Neural progenitor cell (in vitro differentiated cells): ENCODE data around the gene NEURL1B. TPM values are rescaled to one million over a fixed set of nuclear protein-coding genes. Genes with fewer than 3 reads are reported as not detected.
"Not testable (repeated sequence)": the region's sequence is repeated elsewhere in the genome, so short reads cannot be mapped to it uniquely, and the experiment has no call there.

Experiments
- DNase-seq: peaks from one replicate; pipeline ENCODE4 v3.0.0-alpha.2; 2016; ENCODE audit warnings: low spot score
- H2AFZ ChIP-seq: fragments of 200-600 bp; sonication (generic); replicated peaks from 2 replicates; pipeline ENCODE4 v1.6.1; 2016; ENCODE audit warnings: antibody characterized with exemption
- H3F3A ChIP-seq: fragments of 200-600 bp; sonication (generic); 2 replicates; pipeline ENCODE4 v1.6.1; 2016; ENCODE audit warnings: antibody characterized with exemption, low read depth
- H3K27ac ChIP-seq: fragments of 200-600 bp; sonication (generic); 2 replicates; pipeline ENCODE4 v1.5.1; 2016; ENCODE audit warnings: mild to moderate bottlenecking
- H3K27me3 ChIP-seq: fragments of 200-600 bp; sonication (generic); 2 replicates; pipeline ENCODE4 v1.6.1; 2016; ENCODE audit warnings: mild to moderate bottlenecking, moderate library complexity
- H3K36me3 ChIP-seq: fragments of 200-600 bp; sonication (generic); 2 replicates; pipeline ENCODE4 v1.5.1; 2016
- H3K4me1 ChIP-seq: fragments of 200-600 bp; sonication (generic); 2 replicates; pipeline ENCODE4 v1.6.1; 2016; ENCODE audit warnings: mixed run types
- H3K4me2 ChIP-seq: fragments of 200-600 bp; sonication (generic); 2 replicates; pipeline ENCODE4 v1.6.1; 2016
- H3K4me3 ChIP-seq: fragments of 200-600 bp; sonication (generic); 2 replicates; pipeline ENCODE4 v1.5.1; 2016
- H3K79me2 ChIP-seq: fragments of 200-600 bp; sonication (generic); 2 replicates; pipeline ENCODE4 v1.6.1; 2016; ENCODE audit warnings: low read depth
- H3K9ac ChIP-seq: fragments of 200-600 bp; sonication (generic); 2 replicates; pipeline ENCODE4 v1.6.1; 2016
- H3K9me3 ChIP-seq: fragments of 200-600 bp; sonication (generic); 2 replicates; pipeline ENCODE4 v1.5.1; 2016; ENCODE audit warnings: low read depth
- H4K20me1 ChIP-seq: fragments of 200-600 bp; sonication (generic); 2 replicates; pipeline ENCODE4 v1.6.1; 2016; ENCODE audit warnings: low read depth
- H3K27ac Mint-ChIP-seq: 3 replicates; pipeline ENCODE4 v1.8.0; 2021; ENCODE audit warnings: mixed read lengths
- H3K27me3 Mint-ChIP-seq: 2 replicates; pipeline ENCODE4 v1.8.0; 2022; ENCODE audit warnings: low read depth, mild to moderate bottlenecking, inconsistent platforms, moderate library complexity, mixed read lengths; ENCODE audit not compliant: insufficient read depth
- H3K36me3 Mint-ChIP-seq: 3 replicates; pipeline ENCODE4 v1.8.0; 2021; ENCODE audit warnings: mixed read lengths
- H3K4me1 Mint-ChIP-seq: 3 replicates; pipeline ENCODE4 v1.8.0; 2021; ENCODE audit warnings: mixed read lengths
- H3K4me3 Mint-ChIP-seq: 3 replicates; pipeline ENCODE4 v1.8.0; 2021; ENCODE audit warnings: mild to moderate bottlenecking, moderate library complexity, mixed read lengths
- H3K9me3 Mint-ChIP-seq: 3 replicates; pipeline ENCODE4 v1.8.0; 2020; ENCODE audit warnings: mixed read lengths
- CTCF ChIP-seq: fragments of 200-600 bp; sonication (generic); IDR thresholded peaks from 2 replicates; pipeline ENCODE4 v1.5.1; 2017; ENCODE audit warnings: antibody characterized with exemption, mild to moderate bottlenecking
- EZH2 ChIP-seq: fragments of 200-600 bp; sonication (generic); IDR thresholded peaks from 2 replicates; pipeline ENCODE4 v1.6.1; 2017; ENCODE audit warnings: antibody characterized with exemption, mild to moderate bottlenecking, moderate library complexity
- EZH2phosphoT487 ChIP-seq: fragments of 200-600 bp; sonication (generic); IDR thresholded peaks from 2 replicates; pipeline ENCODE4 v1.6.1; 2017; ENCODE audit warnings: antibody characterized with exemption
- total RNA-seq: library from RNA; depleted of rRNA; stranded (reverse); fragments of >200 nt; gene quantifications from 2 replicates; pipeline ENCODE4 v1.2.3, GENCODE V29; 2015; ENCODE audit warnings: low replicate concordance

The NEURL1B gene
- total RNA-seq, 1 donor from 2014 or later: 12.1 TPM

- H3K36me3 Mint-ChIP-seq: peaks cover 2% of the 10 kb centered on the region
- no peaks in the 10 kb centered on the region for H3K79me2 ChIP-seq
- H3K27me3 ChIP-seq: no peaks in the 10 kb centered on the region
Observed at GRCh38 chr5:172647352-172648012, 6.4 kb downstream of the NEURL1B start.

GRCh38 chr5:172648013-172648381 is 6.9 kb downstream of the NEURL1B start:
- Histone ChIP-seq H3K4me3 (no peak overlapping the region), H3K4me2 (no peak overlapping the region), H3K4me1 (peaks cover 23% of the 10 kb centered on the region), H4K20me1 (peaks cover 55% of the 10 kb centered on the region), H3K36me3 (no peaks in the 10 kb centered on the region), H3K9ac (no peak overlapping the region), H3F3A (peaks cover 15% of the 10 kb centered on the region), H3K27ac (no peak overlapping the region), H3K79me2 (no peaks in the 10 kb centered on the region), H3K9me3 (no peaks in the 10 kb centered on the region), H3K27me3 (no peaks in the 10 kb centered on the region), H2AFZ (no peak overlapping the region)
- Mint-ChIP-seq H3K27me3 (peaks cover 13% of the 10 kb centered on the region), H3K9me3 (no peaks in the 10 kb centered on the region), H3K4me3 (peak overlapping the region; percentile 18), H3K36me3 (peaks cover 2% of the 10 kb centered on the region), H3K4me1 (peaks cover 26% of the 10 kb centered on the region), H3K27ac (peak overlapping the region; percentile 67)
- DNase-seq: no peak
- TF ChIP-seq EZH2 (no peak), EZH2phosphoT487 (no peak), CTCF (no peak)

More at GRCh38 chr5:172647352-172648012, 6.4 kb downstream of the NEURL1B start:
- Histone ChIP-seq H3K27ac (no peak overlapping the region), H3K4me3 (no peak overlapping the region), H3K9ac (no peak overlapping the region), H3F3A (peaks cover 19% of the 10 kb centered on the region), H3K36me3 (no peaks in the 10 kb centered on the region), H3K4me1 (peaks cover 25% of the 10 kb centered on the region), H2AFZ (no peak overlapping the region), H4K20me1 (peaks cover 60% of the 10 kb centered on the region), H3K9me3 (no peaks in the 10 kb centered on the region), H3K4me2 (no peak overlapping the region)
- Mint-ChIP-seq H3K27me3 (peaks cover 14% of the 10 kb centered on the region), H3K4me1 (peaks cover 28% of the 10 kb centered on the region), H3K9me3 (no peaks in the 10 kb centered on the region), H3K27ac (no peak overlapping the region), H3K4me3 (no peak overlapping the region)
- no peak for TF ChIP-seq EZH2
- TF ChIP-seq CTCF: no peak
- TF ChIP-seq EZH2phosphoT487: no peak
- no peak for DNase-seq

GRCh38 chr5:172648755-172649154 is 7.7 kb downstream of the NEURL1B start:
- H3K9me3 ChIP-seq: no peaks in the 10 kb centered on the region
- no peak overlapping the region for H3K4me3 ChIP-seq
- H4K20me1 ChIP-seq: peaks cover 47% of the 10 kb centered on the region
- no peak overlapping the region for H3K4me2 ChIP-seq
- Mint-ChIP-seq H3K9me3 (no peaks in the 10 kb centered on the region), H3K36me3 (peaks cover 2% of the 10 kb centered on the region), H3K4me1 (peaks cover 21% of the 10 kb centered on the region), H3K27ac (no peak overlapping the region), H3K4me3 (no peak overlapping the region), H3K27me3 (peaks cover 12% of the 10 kb centered on the region)
- no peaks in the 10 kb centered on the region for H3K36me3 ChIP-seq
- no peak for TF ChIP-seq EZH2
- TF ChIP-seq CTCF: no peak
- no peak for TF ChIP-seq EZH2phosphoT487
- H2AFZ ChIP-seq: no peak overlapping the region
- H3K79me2 ChIP-seq: no peaks in the 10 kb centered on the region
- H3K27me3 ChIP-seq: no peaks in the 10 kb centered on the region
- peaks cover 18% of the 10 kb centered on the region for H3K4me1 ChIP-seq
- no peak for DNase-seq
- no peak overlapping the region for H3K27ac ChIP-seq
- H3F3A ChIP-seq: peaks cover 9% of the 10 kb centered on the region
- H3K9ac ChIP-seq: no peak overlapping the region

- Histone ChIP-seq H3K4me1 (peaks cover 26% of the 10 kb centered on the region), H3F3A (peaks cover 11% of the 10 kb centered on the region)
- H3K27ac Mint-ChIP-seq, H3K27ac ChIP-seq, H3K36me3 ChIP-seq, H3K79me2 ChIP-seq, H4K20me1 ChIP-seq, H2AFZ ChIP-seq, H3K4me3 Mint-ChIP-seq, H3K27me3 Mint-ChIP-seq, H3K4me3 ChIP-seq, DNase-seq, H3K36me3 Mint-ChIP-seq, H3K9me3 ChIP-seq, H3K9ac ChIP-seq, H3K4me2 ChIP-seq, H3K27me3 ChIP-seq, H3K9me3 Mint-ChIP-seq: not testable (repeated sequence)
- peaks cover 31% of the 10 kb centered on the region for H3K4me1 Mint-ChIP-seq
Observed at GRCh38 chr5:172656496-172656895, 15.4 kb downstream of the NEURL1B start.

- H3K27me3 Mint-ChIP-seq, H3K27me3 ChIP-seq, H4K20me1 ChIP-seq, H3K36me3 Mint-ChIP-seq, H3K4me3 Mint-ChIP-seq, H3K27ac ChIP-seq, H3K79me2 ChIP-seq, H3K9me3 Mint-ChIP-seq, DNase-seq, H3K9ac ChIP-seq, H3K36me3 ChIP-seq, H2AFZ ChIP-seq, H3K4me3 ChIP-seq, H3K9me3 ChIP-seq, H3K4me2 ChIP-seq: not testable (repeated sequence)
- peak overlapping the region; percentile 70 for H3K27ac Mint-ChIP-seq
- peaks cover 31% of the 10 kb centered on the region for H3K4me1 Mint-ChIP-seq
- Histone ChIP-seq H3F3A (peaks cover 11% of the 10 kb centered on the region), H3K4me1 (peaks cover 26% of the 10 kb centered on the region)
Observed at GRCh38 chr5:172657524-172658233, 16.6 kb downstream of the NEURL1B start.
